GM18907 (cell line): ENCODE data around the gene ALOXE3.
"Not testable (repeated sequence)": the region's sequence is repeated elsewhere in the genome, so short reads cannot be mapped to it uniquely, and the experiment has no call there.

Experiments used
- ATAC-seq: cut with Tn5 transposase; IDR thresholded peaks from one replicate; pipeline ENCODE4 v1.9.1; 2021; ENCODE audit warnings: mild to moderate bottlenecking, moderate library complexity; ENCODE audit not compliant: unreplicated experiment

The ALOXE3 gene

GRCh38 chr17:8073627-8074484 is 44.5 kb downstream of the ALOXE3 start:
- ATAC-seq: peak; percentile 48

- ATAC-seq: no peak
Observed at GRCh38 chr17:8072729-8073461, 45.4 kb downstream of the ALOXE3 start.

- ATAC-seq: no peak
Observed at GRCh38 chr17:8072341-8072728, 46.0 kb downstream of the ALOXE3 start.

GRCh38 chr17:8071496-8071895 is 46.8 kb downstream of the ALOXE3 start:
- no peak for ATAC-seq

GRCh38 chr17:8069587-8069860 is 48.8 kb downstream of the ALOXE3 start:
- ATAC-seq: no peak

GRCh38 chr17:8068736-8069586 is 49.4 kb downstream of the ALOXE3 start:
- ATAC-seq: no peak

- ATAC-seq: no peak
Observed at GRCh38 chr17:8067806-8068205, 50.5 kb downstream of the ALOXE3 start.

- ATAC-seq: no peak
Observed at GRCh38 chr17:8066841-8067775, 51.2 kb downstream of the ALOXE3 start.

- no peak for ATAC-seq
Observed at GRCh38 chr17:8064561-8065019, 53.7 kb downstream of the ALOXE3 start.

GRCh38 chr17:8063761-8064534 is 54.4 kb downstream of the ALOXE3 start:
- ATAC-seq: no peak

GRCh38 chr17:8062807-8063483 is 55.4 kb downstream of the ALOXE3 start:
- no peak for ATAC-seq

GRCh38 chr17:8062435-8062806 is 55.9 kb downstream of the ALOXE3 start:
- ATAC-seq: no peak

- ATAC-seq: not testable (repeated sequence)
Observed at GRCh38 chr17:8061851-8062250, 56.5 kb downstream of the ALOXE3 start.

GRCh38 chr17:8060274-8060673 is 58.0 kb downstream of the ALOXE3 start:
- no peak for ATAC-seq

GRCh38 chr17:8059131-8059530 is 59.2 kb downstream of the ALOXE3 start:
- no peak for ATAC-seq

GRCh38 chr17:8057691-8058114 is 60.6 kb downstream of the ALOXE3 start:
- ATAC-seq: no peak

- ATAC-seq: no peak
Observed at GRCh38 chr17:8056976-8057625, 61.2 kb downstream of the ALOXE3 start.

GRCh38 chr17:8056232-8056975 is 61.9 kb downstream of the ALOXE3 start:
- ATAC-seq: peak; percentile 64
